Measurements from ENCODE around the gene R3HDM2.

The R3HDM2 gene

GRCh38 chr12:57270966-57271470 lies 159.8 kb downstream of the R3HDM2 start:
- DNase-seq (ENCODE audit: low read depth in 2 of 2) = no peak

GRCh38 chr12:57268264-57268663 lies 162.6 kb downstream of the R3HDM2 start:
- no peak for DNase-seq (ENCODE audit: low read depth in 2 of 2)

- DNase-seq (ENCODE audit: low read depth in 2 of 2) = no peak
Measured at GRCh38 chr12:57266681-57267080, 164.2 kb downstream of the R3HDM2 start.

GRCh38 chr12:57263096-57263495 lies 167.7 kb downstream of the R3HDM2 start:
- DNase-seq (ENCODE audit: low read depth in 2 of 2) = no peak

DNA sequence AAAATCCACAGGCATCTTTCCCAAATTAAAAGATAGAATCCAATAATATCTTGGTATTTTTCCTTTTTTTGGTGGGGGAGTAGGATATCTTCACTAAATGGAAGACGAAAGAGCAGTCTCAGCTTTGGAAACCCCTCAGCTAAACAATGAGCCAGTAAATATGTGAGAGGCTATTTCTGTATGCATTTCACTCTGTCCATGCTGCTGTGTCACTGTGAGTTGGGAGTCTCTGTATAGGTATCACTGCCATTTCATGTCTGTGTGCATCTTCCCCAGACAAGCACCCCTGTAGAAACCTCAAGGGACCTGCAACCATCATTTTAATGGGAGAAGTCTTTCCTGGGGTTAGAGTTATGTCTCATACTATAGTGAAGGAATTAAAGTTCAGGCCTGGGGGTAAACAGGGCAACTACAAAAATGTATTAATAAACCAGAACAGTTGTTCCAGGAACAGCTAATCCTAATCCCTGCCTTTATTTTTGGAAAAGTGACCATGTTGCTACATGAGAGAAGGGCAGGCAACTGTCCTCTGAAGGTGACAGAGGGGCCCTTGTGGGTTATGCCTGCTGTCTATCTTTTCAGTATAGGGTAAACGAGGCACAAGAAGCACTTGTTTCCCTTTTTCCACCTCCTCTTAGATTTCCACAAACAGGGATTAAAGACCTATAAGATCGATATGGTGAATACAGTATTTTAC lies 168.6 kb downstream of the R3HDM2 start:
- no peak for DNase-seq (ENCODE audit: low read depth in 2 of 2)

DNA sequence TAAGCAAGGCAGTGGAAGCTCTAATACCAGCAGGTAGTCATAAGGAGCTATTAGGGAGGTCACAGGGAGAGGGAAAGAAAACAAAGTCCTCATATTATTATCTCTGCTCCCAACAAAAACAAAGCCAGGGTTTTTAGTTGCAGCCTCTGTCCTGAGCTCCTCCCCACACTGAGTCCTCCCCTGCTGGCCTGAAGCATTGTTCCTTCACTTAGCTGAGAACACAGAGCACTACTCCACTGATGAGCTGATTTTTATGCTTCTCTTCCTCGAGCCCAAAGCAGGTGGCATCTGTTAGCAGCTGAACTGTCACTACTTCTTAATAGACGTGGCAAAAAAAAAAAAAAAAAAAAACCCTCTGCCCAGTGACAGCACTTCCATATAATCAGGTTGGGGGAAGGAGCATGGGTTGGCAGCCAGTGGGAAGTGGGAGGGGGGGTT lies 169.4 kb downstream of the R3HDM2 start:
- no peak for DNase-seq (ENCODE audit: low read depth in 2 of 2)

DNA sequence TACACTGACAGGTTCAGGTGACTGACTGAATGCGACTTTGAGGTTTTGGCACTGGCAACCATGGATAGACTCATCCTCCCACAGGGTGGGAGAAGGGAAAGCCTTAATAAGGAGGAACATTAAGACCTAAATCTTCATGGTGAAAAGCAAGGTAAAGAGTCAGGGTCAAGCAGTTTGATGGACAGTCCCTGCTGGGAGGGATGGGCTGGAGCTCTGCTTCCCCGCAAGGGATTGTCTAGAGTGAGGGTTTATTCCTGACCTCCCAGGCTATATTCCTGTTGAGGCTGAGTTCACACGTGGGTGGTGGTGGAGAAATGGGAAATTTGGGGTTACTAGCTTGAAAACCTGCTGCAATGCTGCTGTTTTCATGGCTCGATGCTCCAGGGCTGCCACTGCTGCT lies 170.5 kb downstream of the R3HDM2 start:
- no peak for DNase-seq (ENCODE audit: low read depth in 2 of 2)

- no peak for DNase-seq (ENCODE audit: low read depth in 2 of 2)
Measured at GRCh38 chr12:57258977-57259970, 171.6 kb downstream of the R3HDM2 start.

GRCh38 chr12:57255916-57256315 lies 174.9 kb downstream of the R3HDM2 start:
- DNase-seq (ENCODE audit: low read depth in 2 of 2) = no peak

GRCh38 chr12:57254506-57255280 lies 176.2 kb downstream of the R3HDM2 start:
- no peak for DNase-seq (ENCODE audit: low read depth in 2 of 2)

- DNase-seq (ENCODE audit: low read depth in 2 of 2) = no peak
Measured at GRCh38 chr12:57250956-57251355, 179.9 kb downstream of the R3HDM2 start, which contains the start of gene STAC3. TSS of gene STAC3 (minus strand) at chr12:57251187. CDS start at chr12:57249636, 1,551 bp downstream.

DNA sequence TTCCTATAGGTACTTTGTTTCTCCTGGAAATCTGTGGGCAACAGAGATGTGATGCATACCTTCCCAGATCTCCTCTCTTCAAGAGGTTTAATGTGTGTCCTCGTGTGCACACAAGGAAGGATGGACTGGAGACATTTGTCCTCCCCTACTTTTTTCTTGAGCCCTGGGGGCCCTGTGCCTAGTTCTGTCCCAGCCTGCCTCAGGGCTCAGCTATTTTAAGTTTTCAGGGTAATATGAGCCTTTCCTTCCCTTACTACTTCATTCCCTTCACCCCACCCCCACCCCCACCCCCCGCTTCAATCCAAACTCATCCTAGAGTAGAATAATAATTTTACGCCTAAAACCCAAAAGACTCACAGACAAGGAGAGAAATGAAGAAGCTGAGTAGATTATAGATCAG lies 180.3 kb downstream of the R3HDM2 start:
- DNase-seq (ENCODE audit: low read depth in 2 of 2) = no peak

DNA sequence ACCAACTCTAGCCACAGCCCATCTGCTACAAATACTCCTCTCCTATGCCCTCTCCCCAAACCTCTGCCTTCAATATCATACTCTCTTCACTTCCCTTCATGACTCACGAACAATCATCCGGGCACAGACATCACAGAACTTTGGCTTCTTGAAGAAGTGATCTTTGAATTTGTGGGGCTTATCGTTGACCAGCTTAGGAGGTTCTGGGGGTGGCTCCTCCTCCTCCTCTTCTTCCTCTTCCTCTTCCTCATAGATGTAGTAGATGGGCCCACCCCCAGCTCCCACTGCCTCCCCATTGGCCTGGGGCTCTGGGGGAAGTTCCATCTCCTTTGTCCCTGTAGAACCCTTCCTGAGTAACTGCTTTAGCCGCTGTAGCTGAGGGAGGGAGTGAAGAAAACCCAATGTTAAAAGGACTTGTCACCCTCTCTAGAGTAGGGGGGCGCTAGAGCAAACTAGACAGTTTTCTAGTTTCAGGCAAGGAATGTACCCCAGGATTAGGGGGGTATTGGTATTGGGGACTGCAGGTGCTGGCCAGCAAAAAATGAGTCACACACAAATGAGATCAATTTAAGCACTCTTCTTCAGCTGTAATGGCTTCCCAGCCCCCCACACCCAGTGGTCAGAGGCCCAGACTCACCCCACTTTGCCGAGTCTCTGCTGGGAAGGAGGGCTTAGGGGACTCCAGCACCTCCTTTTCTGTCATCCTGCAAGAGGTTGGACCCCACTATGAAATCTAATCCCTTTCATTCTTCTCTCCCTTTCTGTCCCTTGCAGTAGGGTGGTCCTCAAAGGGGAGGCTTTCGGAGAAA lies 181.7 kb downstream of the R3HDM2 start:
- no peak for DNase-seq (ENCODE audit: low read depth in 2 of 2)

GRCh38 chr12:57247041-57247440 lies 183.8 kb downstream of the R3HDM2 start:
- DNase-seq (ENCODE audit: low read depth in 2 of 2) = no peak

DNA sequence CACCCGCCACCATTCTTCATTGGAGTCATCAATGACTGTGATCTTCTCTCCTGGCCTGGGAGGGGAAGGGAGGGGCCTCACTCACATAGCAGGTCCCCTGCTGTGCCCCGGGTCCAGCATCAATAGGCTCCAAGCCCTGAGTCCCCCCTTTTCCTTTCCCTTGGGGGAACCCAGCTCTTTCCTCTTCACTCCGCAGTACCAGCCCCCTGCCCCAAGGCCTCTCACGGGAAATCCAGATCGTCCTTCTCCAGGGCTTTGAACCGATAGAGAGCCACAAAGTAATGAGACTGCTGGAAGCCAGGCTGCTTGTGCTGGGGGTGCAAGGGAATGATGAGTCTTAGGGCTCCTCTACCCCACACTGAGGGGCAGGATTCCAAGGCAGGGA lies 186.5 kb downstream of the R3HDM2 start:
- DNase-seq (ENCODE audit: low read depth in 2 of 2) = no peak

DNA sequence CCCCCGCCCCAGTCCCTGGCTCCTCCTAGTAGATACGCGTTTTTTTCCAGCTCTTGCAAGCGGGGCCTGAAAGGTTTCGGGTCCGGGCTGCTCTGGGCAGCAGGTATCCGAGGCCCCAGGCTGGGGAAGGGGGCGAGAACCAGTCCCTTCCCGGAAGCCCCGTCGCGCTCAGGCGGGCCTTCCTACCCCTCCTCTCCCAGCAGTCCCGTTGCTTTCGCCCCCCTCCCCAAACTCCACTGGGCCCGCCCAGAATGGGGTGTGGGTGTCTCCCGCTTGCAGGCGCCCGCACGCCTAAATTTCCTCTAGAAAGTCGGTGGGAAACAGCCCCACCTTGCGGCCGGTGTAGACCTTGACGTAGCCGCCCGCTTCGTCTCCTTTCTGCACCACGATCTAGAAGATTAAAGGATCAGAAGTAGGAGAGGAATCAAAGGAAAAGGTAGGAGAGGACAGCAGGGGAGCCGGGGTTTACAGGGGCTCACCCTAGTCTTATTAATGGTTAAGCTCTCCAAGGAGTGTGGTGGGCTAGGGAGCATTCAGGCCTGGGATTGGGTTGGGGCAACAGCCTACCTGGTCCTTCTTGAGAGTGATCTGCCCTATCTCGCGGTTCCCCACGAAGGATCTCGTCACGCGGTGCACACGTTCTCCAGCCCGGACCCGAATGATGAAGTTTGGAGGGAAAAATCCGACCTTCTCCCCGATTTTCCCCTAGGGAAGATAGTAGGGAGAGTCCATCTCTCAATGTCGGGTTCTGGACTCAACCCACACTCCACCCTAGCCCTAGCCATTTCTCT lies 187.1 kb downstream of the R3HDM2 start:
- peak in 1 of 2 experiments; percentile 29 for DNase-seq (ENCODE audit: low read depth in 2 of 2)

DNA sequence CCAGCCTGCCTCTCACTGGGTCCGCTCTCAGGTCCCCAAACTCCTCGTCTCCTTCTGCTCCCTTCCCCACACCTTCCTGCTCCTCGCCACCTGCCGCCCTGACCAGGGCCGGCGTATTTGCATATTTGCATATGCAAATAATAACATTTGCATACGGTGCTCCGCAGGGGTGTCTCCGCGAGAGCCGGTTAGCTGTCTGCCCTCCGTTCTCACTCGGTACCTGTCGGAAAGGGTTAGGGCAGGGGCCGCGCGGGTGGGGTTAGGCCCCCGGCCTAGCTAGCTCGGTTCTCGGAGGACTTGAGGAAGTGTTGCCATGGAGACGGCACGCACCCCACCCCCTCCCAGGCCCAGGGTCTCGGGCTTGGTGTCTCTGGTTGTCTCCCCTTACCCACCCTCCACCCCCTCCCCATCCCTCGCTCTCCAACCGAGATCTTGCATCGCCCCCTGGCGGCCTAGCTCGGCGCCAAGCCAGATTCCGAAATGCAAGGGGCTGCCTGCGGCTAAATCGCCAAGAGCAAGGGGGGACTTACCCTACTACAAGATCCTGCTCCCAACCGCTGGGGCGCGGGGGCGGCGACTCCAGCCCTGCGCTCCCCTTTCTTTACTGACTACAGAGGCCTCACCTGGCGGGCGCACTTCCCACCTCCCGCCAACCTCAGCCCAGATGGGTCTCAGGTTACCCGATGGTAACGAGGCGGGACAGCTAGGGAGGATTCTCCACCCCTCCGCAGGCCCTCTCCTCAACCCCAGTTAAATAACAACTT lies 188.0 kb downstream of the R3HDM2 start:
- no peak for DNase-seq (ENCODE audit: low read depth in 2 of 2)

DNA sequence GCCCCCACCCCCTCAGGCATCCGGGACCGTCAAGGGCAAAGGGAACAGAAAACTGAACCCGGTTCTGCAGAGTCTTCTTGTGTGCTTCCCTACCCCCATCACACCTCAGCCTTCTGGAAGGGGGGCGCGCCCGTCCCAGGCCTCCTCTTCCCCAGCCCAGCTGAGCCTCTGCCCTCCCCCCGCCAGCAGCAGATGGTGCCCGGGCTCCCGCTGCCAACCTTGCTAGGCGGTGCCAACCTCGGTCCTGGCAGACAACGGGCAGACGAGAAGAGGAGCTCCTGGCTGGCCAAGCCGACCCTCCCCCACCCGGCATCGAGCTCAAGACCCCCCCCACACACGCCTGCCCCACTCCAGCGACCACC lies 188.5 kb downstream of the R3HDM2 start:
- DNase-seq (ENCODE audit: low read depth in 2 of 2) = no peak
